GM12878 (cell line): ENCODE data around the gene GPC5. TPM values are rescaled to one million over a fixed set of nuclear protein-coding genes. Genes with fewer than 3 reads are reported as not detected.

Experiments used
- ATAC-seq: fragments of 200-7000 bp; cut with Tn5 transposase; 3 replicates; pipeline ENCODE4 v1.9.1; 2020; ENCODE audit warnings: mild to moderate bottlenecking, moderate library complexity
- BruUV-seq: library from RNA; stranded (reverse); fragments of 400-500 nt; replicated peaks from 2 replicates; lab custom pipeline; 2021; lab: Mats Ljungman, UMichigan
- CTCF ChIA-PET: fragments of 300-600 bp; sonication (Branson Sonifier 250); formaldehyde crosslinking; extraction: SDS; loops from one replicate; lab custom pipeline; 2021; ENCODE audit warnings: inconsistent platforms; lab: Yijun Ruan, JAX
- POLR2A ChIA-PET: fragments of 350-600 bp; formaldehyde crosslinking; extraction: SDS; loops from one replicate; lab custom pipeline; 2021; ENCODE audit warnings: inconsistent platforms; lab: Charles Lee
- RAD21 ChIA-PET: fragments of 300-600 bp; sonication (Branson Sonifier 250); formaldehyde crosslinking; loops from one replicate; lab custom pipeline; 2023; ENCODE audit warnings: antibody characterized with exemption; ENCODE audit not compliant: unreplicated experiment; lab: Charles Lee
- SMC1A ChIA-PET: fragments of 300-600 bp; sonication (Branson Sonifier 250); formaldehyde crosslinking; loops from one replicate; lab custom pipeline; 2023; ENCODE audit not compliant: unreplicated experiment, uncharacterized antibody; lab: Charles Lee
- DNase-seq: peaks from one replicate; pipeline ENCODE4 v3.0.0-alpha.2; 2011; ENCODE audit warnings: low read depth, low spot score
- FAIRE-seq: peaks from 3 replicates; lab custom pipeline; 2011; peaks lifted over from hg19 to GRCh38; lab: Jason Lieb, UNC
- H2AFZ ChIP-seq: 2 replicates; pipeline ENCODE4 v1.6.0; 2011; ENCODE audit warnings: low read depth, low read length, control low read depth; ENCODE audit not compliant: control insufficient read depth
- H3K27ac ChIP-seq: 2 replicates; pipeline ENCODE4 v1.5.1; 2011; ENCODE audit warnings: control low read depth; ENCODE audit not compliant: control insufficient read depth, insufficient read depth
- H3K27me3 ChIP-seq, 2 experiments: replicated peaks in 1 of 2; 2 replicates each; pipeline versions ENCODE4 v1.6.0 to v1.6.1; 2011; ENCODE audit warnings: low read length in 1 of 2; ENCODE audit not compliant: control insufficient read depth in 2 of 2, insufficient read depth in 2 of 2
- H3K36me3 ChIP-seq, 2 experiments: 2 replicates each; pipeline ENCODE4 v1.5.1; 2011; ENCODE audit warnings: low read length in 1 of 2; ENCODE audit not compliant: control insufficient read depth in 2 of 2, insufficient read depth in 2 of 2
- H3K4me1 ChIP-seq: 2 replicates; pipeline ENCODE4 v1.6.1; 2011; ENCODE audit warnings: mild to moderate bottlenecking, low read length, moderate library complexity, mixed read lengths; ENCODE audit not compliant: control insufficient read depth, insufficient read depth
- H3K4me2 ChIP-seq: 2 replicates; pipeline ENCODE4 v1.6.0; 2011; ENCODE audit warnings: control low read depth; ENCODE audit not compliant: control insufficient read depth, insufficient read depth
- H3K4me3 ChIP-seq: fragments of 200-600 bp; sonication (generic); 2 replicates; pipeline ENCODE4 v1.5.1; 2016
- H3K79me2 ChIP-seq: 2 replicates; pipeline ENCODE4 v1.6.0; 2011; ENCODE audit warnings: low read length; ENCODE audit not compliant: control insufficient read depth, insufficient read depth
- H3K9ac ChIP-seq: 2 replicates; pipeline ENCODE4 v1.8.0; 2011; ENCODE audit warnings: low read length, control low read depth, mixed read lengths; ENCODE audit not compliant: control insufficient read depth, insufficient read depth
- H3K9me3 ChIP-seq: replicated peaks from 3 replicates; pipeline ENCODE4 v1.5.1; 2011; ENCODE audit warnings: mild to moderate bottlenecking, low read length; ENCODE audit not compliant: control insufficient read depth, insufficient read depth
- H4K20me1 ChIP-seq: 2 replicates; pipeline ENCODE4 v1.6.0; 2011; ENCODE audit not compliant: control insufficient read depth, insufficient read depth
- ASH2L ChIP-seq: fragments of 300-600, 200-600 bp; sonication (generic); IDR thresholded peaks from 2 replicates; pipeline ENCODE4 v1.6.1; 2017; ENCODE audit warnings: low read depth, mild to moderate bottlenecking, borderline replicate concordance
- CBFB ChIP-seq: IDR thresholded peaks from 2 replicates; pipeline ENCODE4 v1.6.1; 2016; ENCODE audit warnings: antibody characterized with exemption, low read depth
- CHD4 ChIP-seq: fragments of 200-600 bp; sonication (generic); IDR thresholded peaks from 2 replicates; pipeline ENCODE4 v1.6.1; 2016; ENCODE audit warnings: mild to moderate bottlenecking
- ELK1 ChIP-seq: IDR thresholded peaks from 2 replicates; pipeline ENCODE4 v1.6.1; 2012; ENCODE audit warnings: low read depth, low read length, improper control_type of control experiment
- EP300 ChIP-seq, 2 experiments: fragments of 150-350 bp in 1 of 2; IDR thresholded peaks; 2 replicates each; pipeline ENCODE4 v1.6.1; 2011 to 2012; ENCODE audit warnings: low read depth in 2 of 2, low read length in 2 of 2, borderline replicate concordance in 1 of 2, improper control_type of control experiment in 1 of 2, inconsistent platforms in 1 of 2; ENCODE audit not compliant: control insufficient read depth in 1 of 2
- EZH2 ChIP-seq: IDR thresholded peaks from 2 replicates; pipeline ENCODE4 v1.6.1; 2012; ENCODE audit warnings: low read depth, mild to moderate bottlenecking, control low read depth, inconsistent platforms, low read length, borderline replicate concordance; ENCODE audit not compliant: control insufficient read depth
- IKZF2 ChIP-seq, 2 experiments: fragments of 450-650 bp; IDR thresholded peaks; 2 replicates each; pipeline ENCODE4 v1.6.1; 2017; ENCODE audit warnings: mild to moderate bottlenecking in 2 of 2, moderate library complexity in 2 of 2
- KLF5 ChIP-seq: fragments of 450-650 bp; IDR thresholded peaks from 2 replicates; pipeline ENCODE4 v1.6.1; 2014; ENCODE audit warnings: mild to moderate bottlenecking; ENCODE audit not compliant: partially characterized antibody
- MLLT1 ChIP-seq: fragments of 450-650 bp; IDR thresholded peaks from 2 replicates; pipeline ENCODE4 v1.6.1; 2016; ENCODE audit warnings: mild to moderate bottlenecking
- NFYB ChIP-seq: IDR thresholded peaks from 2 replicates; pipeline ENCODE4 v1.6.1; 2011; ENCODE audit warnings: low read depth, mild to moderate bottlenecking, low read length, improper control_type of control experiment, moderate library complexity; ENCODE audit not compliant: insufficient read depth
- NKRF ChIP-seq: fragments of 450-650 bp; conservative IDR thresholded peaks from 2 replicates; pipeline ENCODE4 v1.6.1; 2017; ENCODE audit warnings: mild to moderate bottlenecking, moderate library complexity
- PAX8 ChIP-seq: fragments of 450-650 bp; IDR thresholded peaks from 2 replicates; pipeline ENCODE4 v1.6.1; 2017; ENCODE audit warnings: mild to moderate bottlenecking, moderate library complexity
- POLR2AphosphoS2 ChIP-seq: IDR thresholded peaks from 2 replicates; pipeline ENCODE4 v1.6.1; 2011; ENCODE audit warnings: low read depth, mild to moderate bottlenecking, low read length, improper control_type of control experiment, moderate library complexity
- SREBF1 ChIP-seq: IDR thresholded peaks from 2 replicates; pipeline ENCODE4 v1.6.1; 2012; ENCODE audit warnings: mild to moderate bottlenecking, low read length
- TCF12 ChIP-seq: IDR thresholded peaks from 2 replicates; pipeline ENCODE4 v1.6.1; 2011; ENCODE audit warnings: low read depth, mild to moderate bottlenecking, low read length
- TCF3 ChIP-seq: IDR thresholded peaks from 2 replicates; pipeline ENCODE4 v1.6.1; 2012; ENCODE audit warnings: low read depth, mild to moderate bottlenecking, low read length, borderline replicate concordance; ENCODE audit not compliant: insufficient read depth
- WRNIP1 ChIP-seq: IDR thresholded peaks from 2 replicates; pipeline ENCODE4 v1.6.1; 2011; ENCODE audit warnings: low read depth, low read length, improper control_type of control experiment, borderline replicate concordance
- YY1 ChIP-seq: IDR thresholded peaks from 2 replicates; pipeline ENCODE4 v1.6.1; 2011; ENCODE audit warnings: low read depth, mild to moderate bottlenecking, low read length
- ZNF217 ChIP-seq: fragments of 450-650 bp; IDR thresholded peaks from 2 replicates; pipeline ENCODE4 v1.6.1; 2017; ENCODE audit warnings: antibody characterized with exemption, mild to moderate bottlenecking
- WGBS: methylation state at CpG from one replicate; pipeline ENCODE4 v1.1.6; 2016; ENCODE audit warnings: low lambda C conversion rate; ENCODE audit not compliant: insufficient replicate concordance, insufficient coverage; ENCODE audit errors: missing lambda C conversion rate; 5-methylcytosine and 5-hydroxymethylcytosine counted together
- in situ Hi-C: fragments of 300-500 bp; cut with MboI; formaldehyde crosslinking; loops from 9 replicates; pipeline ENCODE4 v1.14.3; 2018; ENCODE audit warnings: mixed read lengths
- intact Hi-C: fragments of 100-400 bp; cut with micrococcal nuclease; formaldehyde crosslinking; loops from one replicate; pipeline ENCODE4 v1.14.2; 2022; ENCODE audit not compliant: unreplicated experiment
- polyA plus RNA-seq, 11 experiments: library from polyadenylated mRNA; depleted of rRNA in 4 of 11; unstranded in 6 of 11; stranded (reverse) in 5 of 11; fragments of >200 nt; fragmentation: Nextera tagmentation in 4 of 11; fragmentation: Illumina TruSeq in 1 of 11; extraction: Ambion mirVana in 4 of 11; extraction: Trizol in 1 of 11; gene quantifications; 1 replicate in 1 of 11; 2 replicates in 10 of 11; pipeline versions ENCODE4 v1.2.1 to v1.2.3, GENCODE V29; 2011 to 2016; ENCODE audit warnings: inconsistent platforms in 2 of 11, missing spikeins in 2 of 11, low read depth in 1 of 11
- total RNA-seq, 4 experiments: library from RNA; depleted of rRNA in 3 of 4; stranded (reverse); fragments of >200 nt in 3 of 4; fragmentation: Illumina TruSeq in 1 of 4; extraction: Trizol in 1 of 4; gene quantifications; 2 replicates each; pipeline versions ENCODE4 v1.2.1 to v1.2.3, GENCODE V29; 2013 to 2021

GPC5 gene
- total and polyA plus RNA-seq, 10 of the 15 experiments (the other 5 are each of a cell fraction or from before 2014, with no cell fraction given) = 0.05 to 0.87 (median 0.44) TPM; not detected in 1

GRCh38 chr13:92412481-92412880 lies 1014.1 kb downstream of the GPC5 start:
- RAD21 ChIA-PET = no interaction called here

More at GRCh38 chr13:92412481-92412880, 1014.1 kb downstream of the GPC5 start:
- TF ChIP-seq SREBF1 (no peak), EZH2 (no peak), WRNIP1 (no peak), CBFB (no peak), TCF3 (no peak), ASH2L (no peak), IKZF2 (IDR thresholded peaks at IDR 0.05) (no peak), YY1 (no peak), MLLT1 (no peak), TCF12 (no peak), NKRF (no peak), ELK1 (no peak), PAX8 (no peak), ZNF217 (no peak), CHD4 (no peak), EP300 (IDR thresholded peaks at IDR 0.05; ENCODE audit: borderline replicate concordance in 1 of 2, control insufficient read depth in 1 of 2, low read depth in 2 of 2, low read length in 2 of 2) (no peak), NFYB (no peak), KLF5 (no peak), POLR2AphosphoS2 (no peak)
- intact Hi-C loops (no loop called here), in situ Hi-C loops (no loop called here)
- CTCF ChIA-PET = no interaction called here
- H3K9me3 ChIP-seq = no peaks in the 10 kb centered on the region
- no peak overlapping the region for H3K9ac ChIP-seq
- H2AFZ ChIP-seq = no peak overlapping the region
- H3K4me2 ChIP-seq = no peak overlapping the region
- 0% methylated on average over 3 of the region's 3 CpGs for WGBS
- H3K27me3 ChIP-seq = no peaks in the 10 kb centered on the region
- H3K27ac ChIP-seq = no peak overlapping the region
- no peaks in the 10 kb centered on the region for H4K20me1 ChIP-seq
- no peak for FAIRE-seq
- SMC1A ChIA-PET = interaction anchor here (0.6 kb wide), 1 partner anchor 225 kb away, joined by 3 read pairs; no protein-coding TSS in a partner anchor
- H3K79me2 ChIP-seq = no peaks in the 10 kb centered on the region
- no peaks in the 10 kb centered on the region for H3K4me1 ChIP-seq
- no peak for DNase-seq
- H3K36me3 ChIP-seq = no peaks in the 10 kb centered on the region
- POLR2A ChIA-PET = interaction anchor here (0.5 kb wide), 1 partner anchor 1193 kb away, joined by 4 read pairs; no protein-coding TSS in a partner anchor
- H3K4me3 ChIP-seq = no peak overlapping the region
- no TSS peak for BruUV-seq
- ATAC-seq = no peak
